GM20431 (cell line): Measurements from ENCODE around the gene GUK1.

ENCODE experiments used
- in situ Hi-C: fragments of 300-500 bp; cut with MseI, MboI; formaldehyde crosslinking; loops from one replicate; pipeline ENCODE4 v1.15.0; 2020; ENCODE audit warnings: low sequenced_read_pairs; ENCODE audit not compliant: unreplicated experiment

GUK1 gene

GRCh38 chr1:228159008-228159665 is 19.1 kb downstream of the GUK1 start:
- in situ Hi-C loops: no loop called here

- in situ Hi-C loops: no loop called here
Observed at GRCh38 chr1:228160201-228160761, 20.2 kb downstream of the GUK1 start.

GRCh38 chr1:228161362-228161761 is 21.3 kb downstream of the GUK1 start:
- in situ Hi-C loops: no loop called here

GRCh38 chr1:228161866-228162265 is 21.8 kb downstream of the GUK1 start:
- in situ Hi-C loops: no loop called here

- in situ Hi-C loops: no loop called here
Observed at GRCh38 chr1:228162286-228163006, 22.4 kb downstream of the GUK1 start.

- in situ Hi-C loops: no loop called here
Observed at GRCh38 chr1:228163007-228163753, 23.1 kb downstream of the GUK1 start.

- in situ Hi-C loops: no loop called here
Observed at GRCh38 chr1:228163776-228164519, 23.9 kb downstream of the GUK1 start.

GRCh38 chr1:228164561-228165371 is 24.7 kb downstream of the GUK1 start:
- in situ Hi-C loops: no loop called here

- in situ Hi-C loops: no loop called here
Observed at GRCh38 chr1:228165372-228166169, 25.5 kb downstream of the GUK1 start, which contains the start of gene IBA57. Gene IBA57, plus strand, starts transcription at chr1:228165804. Its CDS starts 13 bp downstream, at chr1:228165817.

GRCh38 chr1:228166170-228166936 is 26.3 kb downstream of the GUK1 start:
- in situ Hi-C loops: no loop called here

GRCh38 chr1:228168563-228169270 is 28.6 kb downstream of the GUK1 start:
- in situ Hi-C loops: no loop called here

GRCh38 chr1:228169345-228169744 is 29.3 kb downstream of the GUK1 start:
- in situ Hi-C loops: no loop called here

GRCh38 chr1:228170666-228171065 is 30.6 kb downstream of the GUK1 start:
- in situ Hi-C loops: no loop called here

GRCh38 chr1:228171221-228171891 is 31.3 kb downstream of the GUK1 start:
- in situ Hi-C loops: no loop called here

- in situ Hi-C loops: no loop called here
Observed at GRCh38 chr1:228172591-228173527, 32.8 kb downstream of the GUK1 start.
